ENCODE data around the gene MYZAP. TPM values are rescaled to one million over a fixed set of nuclear protein-coding genes. Genes with fewer than 3 reads are reported as not detected.

The MYZAP gene
- polyA plus RNA-seq, 1 of the 3 experiments (the other 2 are of a cell fraction), result 0.07 TPM

DNA sequence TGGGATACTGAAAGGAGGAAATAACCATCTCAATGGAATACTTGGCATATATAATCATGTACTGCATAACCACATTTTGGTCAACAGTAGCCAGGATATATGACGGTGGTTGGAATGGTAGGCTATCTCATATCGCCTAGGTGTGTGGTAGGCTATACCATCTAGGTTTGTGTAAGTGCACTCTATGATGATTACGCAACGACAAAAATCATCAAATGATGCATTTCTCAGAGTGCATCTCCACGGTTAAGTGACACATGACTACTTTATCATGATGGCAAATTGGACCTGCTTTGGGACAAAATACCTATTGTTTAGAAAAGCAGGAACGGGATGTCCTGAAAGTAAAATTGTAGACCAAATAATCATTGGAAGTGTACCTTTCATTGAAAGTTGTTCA, 2.8 kb downstream of the MYZAP start:
- H3K27me3 ChIP-seq (ENCODE audit: insufficient read depth), result peaks cover 17% of the 10 kb centered on the region; the same call in 1 of the 2 replicates
- no peak overlapping the region for H3K9ac ChIP-seq
- H3K4me2 ChIP-seq, result no peak overlapping the region
- CTCF ChIA-PET, result interaction anchor here (1.2 to 2.8 kb wide), 2 partner anchors 15 to 34 kb away, joined by 4 to 14 read pairs; no protein-coding TSS in a partner anchor
- POLR2A ChIA-PET, result no interaction called here
- H2AFZ ChIP-seq (ENCODE audit: low read depth), result no peak overlapping the region
- TF ChIP-seq, protein P1, sequence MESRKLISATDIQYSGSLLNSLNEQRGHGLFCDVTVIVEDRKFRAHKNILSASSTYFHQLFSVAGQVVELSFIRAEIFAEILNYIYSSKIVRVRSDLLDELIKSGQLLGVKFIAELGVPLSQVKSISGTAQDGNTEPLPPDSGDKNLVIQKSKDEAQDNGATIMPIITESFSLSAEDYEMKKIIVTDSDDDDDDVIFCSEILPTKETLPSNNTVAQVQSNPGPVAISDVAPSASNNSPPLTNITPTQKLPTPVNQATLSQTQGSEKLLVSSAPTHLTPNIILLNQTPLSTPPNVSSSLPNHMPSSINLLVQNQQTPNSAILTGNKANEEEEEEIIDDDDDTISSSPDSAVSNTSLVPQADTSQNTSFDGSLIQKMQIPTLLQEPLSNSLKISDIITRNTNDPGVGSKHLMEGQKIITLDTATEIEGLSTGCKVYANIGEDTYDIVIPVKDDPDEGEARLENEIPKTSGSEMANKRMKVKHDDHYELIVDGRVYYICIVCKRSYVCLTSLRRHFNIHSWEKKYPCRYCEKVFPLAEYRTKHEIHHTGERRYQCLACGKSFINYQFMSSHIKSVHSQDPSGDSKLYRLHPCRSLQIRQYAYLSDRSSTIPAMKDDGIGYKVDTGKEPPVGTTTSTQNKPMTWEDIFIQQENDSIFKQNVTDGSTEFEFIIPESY (IDR thresholded peaks at IDR 0.05; ENCODE audit: borderline replicate concordance, low read depth), result no peak
- TF ChIP-seq MEF2A (IDR thresholded peaks at IDR 0.05; ENCODE audit: borderline replicate concordance, low read depth), result no peak
- TF ChIP-seq, protein P2, sequence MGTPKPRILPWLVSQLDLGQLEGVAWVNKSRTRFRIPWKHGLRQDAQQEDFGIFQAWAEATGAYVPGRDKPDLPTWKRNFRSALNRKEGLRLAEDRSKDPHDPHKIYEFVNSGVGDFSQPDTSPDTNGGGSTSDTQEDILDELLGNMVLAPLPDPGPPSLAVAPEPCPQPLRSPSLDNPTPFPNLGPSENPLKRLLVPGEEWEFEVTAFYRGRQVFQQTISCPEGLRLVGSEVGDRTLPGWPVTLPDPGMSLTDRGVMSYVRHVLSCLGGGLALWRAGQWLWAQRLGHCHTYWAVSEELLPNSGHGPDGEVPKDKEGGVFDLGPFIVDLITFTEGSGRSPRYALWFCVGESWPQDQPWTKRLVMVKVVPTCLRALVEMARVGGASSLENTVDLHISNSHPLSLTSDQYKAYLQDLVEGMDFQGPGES (IDR thresholded peaks at IDR 0.05; ENCODE audit: low read depth, low read length), result no peak
- TF ChIP-seq, protein P3, sequence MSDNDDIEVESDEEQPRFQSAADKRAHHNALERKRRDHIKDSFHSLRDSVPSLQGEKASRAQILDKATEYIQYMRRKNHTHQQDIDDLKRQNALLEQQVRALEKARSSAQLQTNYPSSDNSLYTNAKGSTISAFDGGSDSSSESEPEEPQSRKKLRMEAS (IDR thresholded peaks at IDR 0.05; ENCODE audit: low read depth), result no peak
- no peak for TF ChIP-seq TEAD4 (IDR thresholded peaks at IDR 0.05; ENCODE audit: borderline replicate concordance, insufficient read depth)
- TF ChIP-seq, protein P4, sequence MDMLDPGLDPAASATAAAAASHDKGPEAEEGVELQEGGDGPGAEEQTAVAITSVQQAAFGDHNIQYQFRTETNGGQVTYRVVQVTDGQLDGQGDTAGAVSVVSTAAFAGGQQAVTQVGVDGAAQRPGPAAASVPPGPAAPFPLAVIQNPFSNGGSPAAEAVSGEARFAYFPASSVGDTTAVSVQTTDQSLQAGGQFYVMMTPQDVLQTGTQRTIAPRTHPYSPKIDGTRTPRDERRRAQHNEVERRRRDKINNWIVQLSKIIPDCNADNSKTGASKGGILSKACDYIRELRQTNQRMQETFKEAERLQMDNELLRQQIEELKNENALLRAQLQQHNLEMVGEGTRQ (IDR thresholded peaks at IDR 0.05; ENCODE audit: borderline replicate concordance, low read depth, low read length), result no peak
- TF ChIP-seq, protein P5, sequence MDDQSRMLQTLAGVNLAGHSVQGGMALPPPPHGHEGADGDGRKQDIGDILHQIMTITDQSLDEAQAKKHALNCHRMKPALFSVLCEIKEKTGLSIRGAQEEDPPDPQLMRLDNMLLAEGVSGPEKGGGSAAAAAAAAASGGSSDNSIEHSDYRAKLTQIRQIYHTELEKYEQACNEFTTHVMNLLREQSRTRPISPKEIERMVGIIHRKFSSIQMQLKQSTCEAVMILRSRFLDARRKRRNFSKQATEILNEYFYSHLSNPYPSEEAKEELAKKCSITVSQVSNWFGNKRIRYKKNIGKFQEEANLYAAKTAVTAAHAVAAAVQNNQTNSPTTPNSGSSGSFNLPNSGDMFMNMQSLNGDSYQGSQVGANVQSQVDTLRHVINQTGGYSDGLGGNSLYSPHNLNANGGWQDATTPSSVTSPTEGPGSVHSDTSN (IDR thresholded peaks at IDR 0.05), result no peak
- TF ChIP-seq RFX5 (IDR thresholded peaks at IDR 0.05; ENCODE audit: low read length), result no peak
- H3K4me3 ChIP-seq (ENCODE audit: low read depth in 2 of 2, low read length in 1 of 2), result no peak overlapping the region
- no peaks in the 10 kb centered on the region for H4K20me1 ChIP-seq (ENCODE audit: insufficient read depth)
- DNase-seq, result no peak
- no peaks in the 10 kb centered on the region for H3F3A ChIP-seq (replicated peaks; ENCODE audit: insufficient read depth)
- no peaks in the 10 kb centered on the region for H3K9me2 ChIP-seq
- no peaks in the 10 kb centered on the region for H3K36me3 ChIP-seq (replicated peaks in 1 of 2; ENCODE audit: control insufficient read depth in 1 of 2, insufficient read depth in 2 of 2, low read length in 1 of 2)
- 85% methylated on average over 6 of the region's 6 CpGs for WGBS (ENCODE audit: low lambda C conversion rate)
- peaks cover 0 to 14% of the 10 kb centered on the region in 2 experiments; a peak in 2 of 4 replicates for H3K4me1 ChIP-seq (ENCODE audit: control insufficient read depth in 1 of 2, insufficient read depth in 2 of 2, low read depth in 1 of 2, low read length in 1 of 2)
- no peaks in the 10 kb centered on the region for H3K79me2 ChIP-seq (ENCODE audit: insufficient read depth)
- H3K9me3 ChIP-seq, result no peaks in the 10 kb centered on the region
- H3K27ac ChIP-seq (ENCODE audit: low read depth in 2 of 2, low read length in 1 of 2), result no peak overlapping the region; a peak in 1 of 4 replicates

All from SK-N-SH (cell line).